IMR-90 (cell line): ENCODE results near the gene NIPBL. TPM values are rescaled to one million over a fixed set of nuclear protein-coding genes. Genes with fewer than 3 reads are reported as not detected.

Source experiments
- ATAC-seq: fragments of 200-7000 bp; cut with Tn5 transposase; 2 replicates; pipeline ENCODE4 v1.9.1; 2020; ENCODE audit warnings: low read depth, mild to moderate bottlenecking, moderate library complexity
- BruUV-seq: library from RNA; stranded (reverse); fragments of 400-500 nt; replicated peaks from 2 replicates; lab custom pipeline; 2021; lab: Mats Ljungman, UMichigan
- CTCF ChIA-PET: fragments of 300-600 bp; formaldehyde crosslinking; extraction: SDS; loops from one replicate; lab custom pipeline; 2021; ENCODE audit warnings: antibody characterized with exemption; lab: Yijun Ruan, JAX
- POLR2A ChIA-PET: fragments of 300-600 bp; sonication (Branson Sonifier 250); formaldehyde crosslinking; loops from one replicate; lab custom pipeline; 2022; ENCODE audit warnings: antibody characterized with exemption; ENCODE audit not compliant: unreplicated experiment; lab: Charles Lee
- DNase-seq: peaks from one replicate; pipeline ENCODE4 v3.0.0; 2013
- H2AFZ ChIP-seq: replicated peaks from 2 replicates; pipeline ENCODE3; 2013; ENCODE audit warnings: low read length, mild to moderate bottlenecking; ENCODE audit not compliant: poor library complexity
- H2AK5ac ChIP-seq: 2 replicates; pipeline ENCODE4 v1.6.1; 2013; ENCODE audit warnings: low read depth, low read length, inconsistent platforms
- H2AK9ac ChIP-seq: replicated peaks from 2 replicates; pipeline ENCODE3; 2013; ENCODE audit warnings: mild to moderate bottlenecking, low read depth, low read length, moderate library complexity; ENCODE audit not compliant: poor library complexity
- H2BK120ac ChIP-seq: 2 replicates; pipeline ENCODE4 v1.6.1; 2013; ENCODE audit warnings: low read depth, low read length, inconsistent platforms
- H2BK15ac ChIP-seq: 3 replicates; pipeline ENCODE4 v1.6.1; 2013; ENCODE audit warnings: low read depth, low read length, inconsistent platforms
- H2BK20ac ChIP-seq: 2 replicates; pipeline ENCODE4 v1.6.1; 2013; ENCODE audit warnings: low read depth, mild to moderate bottlenecking, inconsistent platforms, low read length, moderate library complexity
- H2BK5ac ChIP-seq: 2 replicates; pipeline ENCODE4 v1.6.1; 2013; ENCODE audit warnings: mild to moderate bottlenecking, low read depth, low read length, inconsistent platforms; ENCODE audit not compliant: poor library complexity, severe bottlenecking
- H3K14ac ChIP-seq: replicated peaks from 2 replicates; pipeline ENCODE4 v1.6.1; 2013; ENCODE audit warnings: low read depth, low read length, inconsistent platforms
- H3K18ac ChIP-seq: 2 replicates; pipeline ENCODE4 v1.6.1; 2013; ENCODE audit warnings: low read depth, low read length, control low read depth
- H3K23ac ChIP-seq: 2 replicates; pipeline ENCODE4 v1.6.1; 2013; ENCODE audit warnings: low read depth, low read length, inconsistent platforms
- H3K27ac ChIP-seq: 2 replicates; pipeline ENCODE4 v1.5.1; 2013; ENCODE audit warnings: mild to moderate bottlenecking, control low read depth, low read length; ENCODE audit not compliant: insufficient read depth
- H3K27me3 ChIP-seq: 2 replicates; pipeline ENCODE4 v1.6.1; 2013; ENCODE audit warnings: low read length; ENCODE audit not compliant: control insufficient read depth, insufficient read depth
- H3K36me3 ChIP-seq: 2 replicates; pipeline ENCODE4 v1.6.1; 2013; ENCODE audit warnings: low read length, mixed read lengths; ENCODE audit not compliant: control insufficient read depth, insufficient read depth
- H3K4ac ChIP-seq: 2 replicates; pipeline ENCODE4 v1.6.1; 2013; ENCODE audit warnings: low read depth, low read length, inconsistent platforms
- H3K4me1 ChIP-seq: 2 replicates; pipeline ENCODE4 v1.6.1; 2013; ENCODE audit warnings: low read length, mixed read lengths; ENCODE audit not compliant: control insufficient read depth, insufficient read depth
- H3K4me2 ChIP-seq: 2 replicates; pipeline ENCODE4 v1.6.1; 2013; ENCODE audit warnings: low read depth, mild to moderate bottlenecking, control low read depth, low read length, moderate library complexity
- H3K4me3 ChIP-seq: 2 replicates; pipeline ENCODE4 v1.5.1; 2013; ENCODE audit warnings: low read depth, mild to moderate bottlenecking, control low read depth, low read length, moderate library complexity; ENCODE audit not compliant: insufficient read depth
- H3K56ac ChIP-seq: 2 replicates; pipeline ENCODE4 v1.6.1; 2013; ENCODE audit warnings: low read length, inconsistent platforms; ENCODE audit not compliant: insufficient read depth; ENCODE audit errors: extremely low read depth
- H3K79me1 ChIP-seq, 2 experiments: 2 replicates each; pipeline ENCODE4 v1.6.1; 2013; ENCODE audit warnings: low read length in 2 of 2, inconsistent platforms in 1 of 2, low read depth in 1 of 2
- H3K9ac ChIP-seq: 2 replicates; pipeline ENCODE4 v1.6.1; 2013; ENCODE audit warnings: low read depth, low read length, control low read depth
- H3K9me1 ChIP-seq: 2 replicates; pipeline ENCODE4 v1.6.1; 2013; ENCODE audit warnings: low read length, inconsistent platforms; ENCODE audit not compliant: insufficient read depth
- H3K9me3 ChIP-seq: 2 replicates; pipeline ENCODE4 v1.6.1; 2013; ENCODE audit warnings: low read length; ENCODE audit not compliant: control insufficient read depth, insufficient read depth
- H4K20me1 ChIP-seq: 2 replicates; pipeline ENCODE4 v1.6.1; 2013; ENCODE audit warnings: low read length, inconsistent platforms; ENCODE audit not compliant: insufficient read depth
- H4K5ac ChIP-seq: 2 replicates; pipeline ENCODE4 v1.6.1; 2013; ENCODE audit warnings: mild to moderate bottlenecking, low read depth, low read length, control low read depth
- H4K8ac ChIP-seq, 2 experiments: 2 replicates each; pipeline ENCODE4 v1.6.1; 2013; ENCODE audit warnings: low read depth in 2 of 2, low read length in 2 of 2, control low read depth in 1 of 2, inconsistent platforms in 1 of 2
- H4K91ac ChIP-seq: 2 replicates; pipeline ENCODE4 v1.6.1; 2013; ENCODE audit warnings: low read depth, low read length, inconsistent platforms; ENCODE audit not compliant: insufficient read depth
- BHLHE40 ChIP-seq: fragments of 150-350 bp; IDR thresholded peaks from 2 replicates; pipeline ENCODE4 v1.6.1; 2016; ENCODE audit warnings: mild to moderate bottlenecking, low read depth, low read length
- CEBPB ChIP-seq: IDR thresholded peaks from 2 replicates; pipeline ENCODE4 v1.6.1; 2012; ENCODE audit warnings: low read depth, low read length, improper control_type of control experiment
- CHD1 ChIP-seq: IDR thresholded peaks from 2 replicates; pipeline ENCODE4 v1.6.1; 2012; ENCODE audit warnings: low read depth, low read length, improper control_type of control experiment
- CTCF ChIP-seq: conservative IDR thresholded peaks from 2 replicates; pipeline ENCODE4 v1.5.1; 2012; ENCODE audit warnings: mild to moderate bottlenecking, low read depth, low read length, improper control_type of control experiment
- FOS ChIP-seq: fragments of 150-350 bp; IDR thresholded peaks from 2 replicates; pipeline ENCODE4 v1.6.1; 2016; ENCODE audit warnings: low read depth, low read length
- MAFK ChIP-seq: IDR thresholded peaks from 2 replicates; pipeline ENCODE4 v1.6.1; 2012; ENCODE audit warnings: low read depth, low read length, improper control_type of control experiment
- MAZ ChIP-seq: IDR thresholded peaks from 2 replicates; pipeline ENCODE4 v1.6.1; 2012; ENCODE audit warnings: low read depth, mild to moderate bottlenecking, low read length, improper control_type of control experiment, moderate library complexity, borderline replicate concordance
- MXI1 ChIP-seq: IDR thresholded peaks from 2 replicates; pipeline ENCODE4 v1.6.1; 2012; ENCODE audit warnings: low read depth, mild to moderate bottlenecking, low read length, moderate library complexity, borderline replicate concordance
- NFE2L2 ChIP-seq: fragments of 150-350 bp; IDR thresholded peaks from 2 replicates; pipeline ENCODE4 v1.6.1; 2016; ENCODE audit warnings: low read depth, mild to moderate bottlenecking, low read length
- POLR2A ChIP-seq: IDR thresholded peaks from 2 replicates; pipeline ENCODE4 v1.6.1; 2012; ENCODE audit warnings: mild to moderate bottlenecking, low read depth, low read length
- RAD21 ChIP-seq: IDR thresholded peaks from 2 replicates; pipeline ENCODE4 v1.6.1; 2012; ENCODE audit warnings: low read length, improper control_type of control experiment
- RCOR1 ChIP-seq: IDR thresholded peaks from 2 replicates; pipeline ENCODE4 v1.6.1; 2012; ENCODE audit warnings: mild to moderate bottlenecking, low read length, improper control_type of control experiment; ENCODE audit not compliant: insufficient replicate concordance
- RFX5 ChIP-seq: IDR thresholded peaks from 2 replicates; pipeline ENCODE4 v1.8.0; 2012; ENCODE audit warnings: low read depth, mild to moderate bottlenecking, low read length, moderate library complexity
- SMC3 ChIP-seq: fragments of 150-350 bp; IDR thresholded peaks from 2 replicates; pipeline ENCODE4 v1.6.1; 2016; ENCODE audit warnings: low read depth, mild to moderate bottlenecking, antibody characterized with exemption, low read length, moderate library complexity
- USF2 ChIP-seq: fragments of 150-350 bp; IDR thresholded peaks from 2 replicates; pipeline ENCODE4 v1.6.1; 2017; ENCODE audit warnings: mild to moderate bottlenecking, antibody characterized with exemption, low read length, low read depth
- WGBS, 2 experiments: methylation state at CpG; one replicate each; pipeline versions ENCODE4 v1.1.5 to v1.1.7; 2013; ENCODE audit warnings: missing lambda C conversion rate in 2 of 2; ENCODE audit not compliant: insufficient read length in 1 of 2; ENCODE audit errors: extremely low coverage in 2 of 2; 5-methylcytosine and 5-hydroxymethylcytosine counted together
- dilution Hi-C: fragments of 300-500 bp; cut with HindIII; formaldehyde crosslinking; loops from one replicate; pipeline ENCODE4 v1.14.3; 2018; ENCODE audit warnings: low sequenced_read_pairs; ENCODE audit not compliant: unreplicated experiment
- in situ Hi-C: fragments of 300-500 bp; cut with MboI; formaldehyde crosslinking; loops from 3 replicates; pipeline ENCODE4 v1.14.3; 2019; ENCODE audit warnings: low sequenced_read_pairs, inconsistent platforms, mixed read lengths
- intact Hi-C: fragments of 100-400 bp; cut with micrococcal nuclease; formaldehyde crosslinking; loops from 2 replicates; pipeline ENCODE4 v1.10.0; 2022
- polyA plus RNA-seq, 3 experiments: library from polyadenylated mRNA; depleted of rRNA; stranded (reverse); fragments of >200 nt; gene quantifications; 2 replicates each; pipeline ENCODE4 v1.2.3, GENCODE V29; 2012; ENCODE audit warnings: low replicate concordance in 1 of 3
- total RNA-seq: library from RNA; depleted of rRNA; stranded (reverse); fragments of >200 nt; gene quantifications from 2 replicates; pipeline ENCODE4 v1.2.3, GENCODE V29; 2012
- TF ChIP-seq, protein P1 (sequence below): fragments of 150-350 bp; IDR thresholded peaks from 2 replicates; pipeline ENCODE4 v1.6.1; 2016; ENCODE audit warnings: low read depth, mild to moderate bottlenecking, low read length, moderate library complexity, borderline replicate concordance

Gene NIPBL
- total and polyA plus RNA-seq, 2 of the 4 experiments (the other 2 are of a cell fraction) = 8.4 to 46.4 TPM

- BruUV-seq = no TSS peak
These were observed 198.9 kb downstream of the NIPBL start for GRCh38 chr5:37075399-37075950.

More at GRCh38 chr5:37075399-37075950, 198.9 kb downstream of the NIPBL start:
- no peak overlapping the region for H2BK15ac ChIP-seq
- no peak overlapping the region for H3K4ac ChIP-seq
- no peak overlapping the region for H3K14ac ChIP-seq
- TF ChIP-seq RCOR1 (no peak), NFE2L2 (no peak), USF2 (no peak), CTCF (no peak), CHD1 (no peak), FOS (no peak), CEBPB (no peak), MXI1 (no peak), RFX5 (no peak), MAZ (no peak), SMC3 (no peak), BHLHE40 (no peak), RAD21 (no peak), MAFK (no peak), POLR2A (no peak)
- TF ChIP-seq, protein P1, sequence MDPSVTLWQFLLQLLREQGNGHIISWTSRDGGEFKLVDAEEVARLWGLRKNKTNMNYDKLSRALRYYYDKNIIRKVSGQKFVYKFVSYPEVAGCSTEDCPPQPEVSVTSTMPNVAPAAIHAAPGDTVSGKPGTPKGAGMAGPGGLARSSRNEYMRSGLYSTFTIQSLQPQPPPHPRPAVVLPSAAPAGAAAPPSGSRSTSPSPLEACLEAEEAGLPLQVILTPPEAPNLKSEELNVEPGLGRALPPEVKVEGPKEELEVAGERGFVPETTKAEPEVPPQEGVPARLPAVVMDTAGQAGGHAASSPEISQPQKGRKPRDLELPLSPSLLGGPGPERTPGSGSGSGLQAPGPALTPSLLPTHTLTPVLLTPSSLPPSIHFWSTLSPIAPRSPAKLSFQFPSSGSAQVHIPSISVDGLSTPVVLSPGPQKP = no peak
- H4K91ac ChIP-seq = no peak overlapping the region
- peaks cover 2% of the 10 kb centered on the region; the same call in 1 of the 2 replicates for H3K36me3 ChIP-seq
- H2AK9ac ChIP-seq = no peak overlapping the region
- no peak overlapping the region for H2BK5ac ChIP-seq
- no peak overlapping the region for H3K56ac ChIP-seq
- no peak overlapping the region for H4K5ac ChIP-seq
- H2AK5ac ChIP-seq = no peak overlapping the region
- in situ Hi-C loops (no loop called here), intact Hi-C loops (no loop called here), dilution Hi-C loops (no loop called here)
- H3K4me2 ChIP-seq = no peak overlapping the region
- ChIA-PET CTCF (interaction anchor here (0.6 kb wide), 1 partner anchor 105 kb away, joined by 3 read pairs; no protein-coding TSS in a partner anchor), POLR2A (no interaction called here)
- H3K9me3 ChIP-seq = no peaks in the 10 kb centered on the region
- H2AFZ ChIP-seq = no peak overlapping the region
- peaks cover 7% of the 10 kb centered on the region; the same call in 1 of the 2 replicates for H4K20me1 ChIP-seq
- no CpG with 5 or more reads among the region's 3 CpGs for WGBS, 2 experiments
- no peaks in the 10 kb centered on the region for H3K27me3 ChIP-seq
- H4K8ac ChIP-seq = no peak overlapping the region
- H3K79me1 ChIP-seq = no peaks in the 10 kb centered on the region
- no peak overlapping the region for H3K9ac ChIP-seq
- H3K27ac ChIP-seq = no peak overlapping the region
- H3K23ac ChIP-seq = no peak overlapping the region
- no peak overlapping the region for H2BK20ac ChIP-seq
- peaks cover 2% of the 10 kb centered on the region for H3K4me1 ChIP-seq
- ATAC-seq = no peak
- 0 out of 2 replicates have a peak, but pooled peaks cover 5% of the 10 kb centered on the region for H3K9me1 ChIP-seq
- no peak for DNase-seq
- H3K18ac ChIP-seq = no peak overlapping the region
- no peak overlapping the region for H3K4me3 ChIP-seq
- H2BK120ac ChIP-seq = no peak overlapping the region
